GM19438 (cell line): Measurements from ENCODE around the gene STX2.
A peak's percentile ranks its signal among the peaks of the same experiment; 100 is the strongest.
"Not testable (repeated sequence)": the region's sequence is repeated elsewhere in the genome, so short reads cannot be mapped to it uniquely, and the experiment has no call there.

ENCODE experiments used
- ATAC-seq: cut with Tn5 transposase; IDR thresholded peaks from one replicate; pipeline ENCODE4 v1.9.1; 2021; ENCODE audit warnings: low read depth; ENCODE audit not compliant: unreplicated experiment

Gene STX2

GRCh38 chr12:130838951-130839769 lies at the start of gene STX2:
TSS of gene STX2 (minus strand) at chr12:130839250. CDS start at chr12:130839099, 151 bp downstream.
- ATAC-seq = peak; percentile 76

DNA sequence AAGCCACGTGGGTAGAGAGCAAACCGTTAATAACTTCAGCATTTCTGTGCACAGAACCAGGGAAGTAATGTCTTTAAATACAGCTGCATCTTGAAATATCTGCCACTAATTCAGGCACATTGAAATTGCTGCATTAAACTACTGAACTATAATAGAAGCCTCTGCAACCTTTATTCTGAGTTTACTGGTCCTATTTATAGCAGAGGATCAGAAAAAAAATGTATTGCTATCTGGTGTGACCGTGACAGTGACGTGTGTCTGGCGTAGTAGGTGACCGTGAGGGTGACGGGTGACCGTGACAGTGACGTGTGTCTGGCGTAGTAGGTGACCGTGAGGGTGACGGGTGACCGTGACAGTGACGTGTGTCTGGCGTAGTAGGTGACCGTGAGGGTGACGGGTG lies 48.1 kb upstream of the STX2 start:
- not testable (repeated sequence) for ATAC-seq

DNA sequence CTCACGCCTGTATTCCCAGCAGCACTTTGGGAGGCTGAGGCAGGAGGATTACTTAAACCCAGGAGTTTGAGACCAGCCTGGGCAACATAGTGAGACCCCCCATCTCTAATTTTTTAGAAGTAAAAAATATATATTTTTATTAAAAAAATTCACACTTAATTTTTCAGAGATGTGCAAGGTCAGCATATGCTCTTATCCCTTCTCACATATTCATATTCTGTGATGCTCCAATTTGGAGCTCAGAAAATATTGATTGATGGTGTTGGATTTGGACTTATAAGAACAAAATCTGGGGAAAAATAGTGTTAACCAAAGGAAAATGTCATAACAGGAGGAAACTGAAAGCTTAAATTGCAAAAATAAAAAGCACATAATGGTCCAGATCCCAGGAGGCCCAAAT lies 42.5 kb upstream of the STX2 start:
- no peak for ATAC-seq

DNA sequence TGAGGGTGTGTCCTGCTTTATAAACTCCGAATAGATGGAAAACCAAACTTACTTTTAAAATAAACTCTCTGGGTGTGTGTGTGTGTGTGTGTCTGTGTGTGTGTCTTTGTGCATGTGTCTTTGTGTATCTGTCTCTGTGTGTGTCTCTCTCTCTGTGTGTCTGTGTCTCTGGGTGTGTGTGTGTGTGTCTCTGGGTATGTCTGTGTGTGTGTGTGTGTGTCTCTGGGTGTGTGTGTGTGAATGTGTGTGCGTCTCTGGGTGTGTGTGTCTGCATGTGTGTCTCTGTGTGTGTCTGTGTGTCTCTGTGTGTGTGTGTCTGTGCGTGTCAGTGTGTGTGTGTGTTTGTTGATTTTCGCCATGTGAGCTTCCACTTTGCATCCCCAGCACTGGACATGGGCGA lies 42.0 kb upstream of the STX2 start:
- ATAC-seq = no peak

GRCh38 chr12:130880411-130880885 lies 41.4 kb upstream of the STX2 start:
- ATAC-seq = peak; percentile 55

DNA sequence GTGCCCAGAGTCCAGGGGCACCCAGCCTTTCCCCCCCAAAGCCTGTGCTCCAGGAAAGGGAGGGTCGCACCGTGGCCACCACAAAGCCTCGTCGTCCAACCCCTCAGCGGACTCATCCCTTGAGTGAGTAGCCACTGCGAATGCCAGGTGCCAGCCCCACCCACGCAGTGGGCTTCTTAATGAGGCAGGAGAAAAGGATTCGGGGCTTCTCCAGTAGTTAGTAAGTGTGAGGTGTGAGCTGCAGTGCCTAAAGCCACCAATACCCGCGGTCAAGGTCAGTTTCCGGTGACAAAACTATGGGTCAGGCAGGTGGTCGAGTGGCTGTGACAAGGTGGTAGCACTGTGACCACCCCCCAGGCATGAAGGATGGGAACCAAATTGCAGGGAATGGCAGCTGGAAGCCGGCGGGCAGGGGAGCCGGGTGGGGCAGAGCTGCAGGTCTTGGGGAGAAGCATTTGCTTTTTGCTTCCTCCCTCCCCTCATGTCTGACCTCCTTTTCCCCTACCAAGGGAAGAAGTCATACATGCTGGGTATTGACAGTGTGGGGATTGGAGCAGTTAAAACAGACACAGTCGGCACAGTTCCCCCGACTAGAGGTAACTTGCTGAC lies 40.8 kb upstream of the STX2 start:
- ATAC-seq = peak; percentile 18

- ATAC-seq = peak; percentile 76
Observed at GRCh38 chr12:130879212-130879686, 40.2 kb upstream of the STX2 start.

- no peak for ATAC-seq
Observed at GRCh38 chr12:130878193-130879185, 39.4 kb upstream of the STX2 start.

DNA sequence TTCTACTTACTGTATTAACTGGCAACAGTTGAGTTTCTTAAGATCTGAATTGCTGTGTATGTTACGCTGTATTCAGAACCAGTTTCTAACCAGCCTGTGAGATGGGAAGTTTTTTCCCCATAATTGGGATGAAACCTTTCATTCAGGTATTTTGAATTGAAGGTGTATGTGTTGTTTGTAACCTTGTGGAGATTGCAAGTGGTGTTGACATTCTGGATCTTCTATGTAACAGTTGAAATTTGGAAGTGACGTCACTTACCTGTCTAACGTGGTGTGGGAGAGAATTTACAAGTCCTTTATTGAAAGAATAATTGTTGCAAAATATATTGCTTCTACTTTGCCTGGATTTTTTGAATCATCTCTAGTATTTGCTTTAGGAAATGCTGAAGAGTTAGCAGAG lies 38.3 kb upstream of the STX2 start:
- no peak for ATAC-seq

GRCh38 chr12:130876758-130877157 lies 37.7 kb upstream of the STX2 start:
- no peak for ATAC-seq

DNA sequence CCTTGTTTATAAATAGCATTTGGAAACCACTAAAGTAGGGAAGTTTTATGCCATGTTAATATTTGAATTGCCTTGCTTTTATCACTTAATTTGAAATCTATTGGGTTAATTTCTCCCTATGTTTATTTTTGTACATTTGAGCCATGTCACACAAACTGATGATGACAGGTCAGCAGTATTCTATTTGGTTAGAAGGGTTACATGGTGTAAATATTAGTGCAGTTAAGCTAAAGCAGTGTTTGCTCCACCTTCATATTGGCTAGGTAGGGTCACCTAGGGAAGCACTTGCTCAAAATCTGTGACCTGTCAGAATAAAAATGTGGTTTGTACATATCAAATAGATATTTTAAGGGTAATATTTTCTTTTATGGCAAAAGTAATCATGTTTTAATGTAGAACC lies 37.2 kb upstream of the STX2 start:
- no peak for ATAC-seq

DNA sequence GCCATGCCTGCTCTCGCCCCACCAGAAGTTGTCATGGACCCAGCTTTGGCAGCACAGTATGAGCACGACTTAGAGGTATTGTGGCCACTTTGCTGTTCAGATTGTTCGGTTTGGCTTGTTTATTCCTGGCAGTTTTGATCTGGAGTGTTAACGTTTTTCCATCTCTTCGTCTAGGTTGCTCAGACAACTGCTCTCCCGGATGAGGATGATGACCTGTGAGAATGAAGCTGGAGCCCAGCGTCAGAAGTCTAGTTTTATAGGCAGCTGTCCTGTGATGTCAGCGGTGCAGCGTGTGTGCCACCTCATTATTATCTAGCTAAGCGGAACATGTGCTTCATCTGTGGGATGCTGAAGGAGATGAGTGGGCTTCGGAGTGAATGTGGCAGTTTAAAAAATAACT lies 36.7 kb upstream of the STX2 start:
- not testable (repeated sequence) for ATAC-seq

DNA sequence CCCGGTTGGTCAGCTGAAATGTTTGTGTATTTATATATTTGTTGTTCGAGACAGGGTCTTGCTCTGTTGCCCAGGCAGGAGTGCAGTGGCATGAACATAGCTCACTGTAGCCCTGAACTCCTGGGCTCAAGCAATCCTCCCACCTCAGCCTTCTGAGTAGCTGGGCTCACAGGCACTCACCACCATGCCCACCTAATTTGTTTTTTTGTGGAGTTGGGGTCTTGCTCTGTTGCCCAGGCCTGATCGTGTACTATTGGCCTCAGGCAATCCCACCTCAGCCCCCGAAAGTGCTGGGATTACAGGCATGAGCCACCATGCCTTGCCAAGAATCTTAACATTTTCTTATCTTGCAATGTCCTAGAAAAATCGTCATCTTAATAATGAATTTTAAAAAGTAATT lies 36.1 kb upstream of the STX2 start:
- ATAC-seq = no peak

GRCh38 chr12:130874696-130875095 lies 35.6 kb upstream of the STX2 start:
- no peak for ATAC-seq

- ATAC-seq = no peak
Observed at GRCh38 chr12:130873825-130874224, 34.8 kb upstream of the STX2 start.

DNA sequence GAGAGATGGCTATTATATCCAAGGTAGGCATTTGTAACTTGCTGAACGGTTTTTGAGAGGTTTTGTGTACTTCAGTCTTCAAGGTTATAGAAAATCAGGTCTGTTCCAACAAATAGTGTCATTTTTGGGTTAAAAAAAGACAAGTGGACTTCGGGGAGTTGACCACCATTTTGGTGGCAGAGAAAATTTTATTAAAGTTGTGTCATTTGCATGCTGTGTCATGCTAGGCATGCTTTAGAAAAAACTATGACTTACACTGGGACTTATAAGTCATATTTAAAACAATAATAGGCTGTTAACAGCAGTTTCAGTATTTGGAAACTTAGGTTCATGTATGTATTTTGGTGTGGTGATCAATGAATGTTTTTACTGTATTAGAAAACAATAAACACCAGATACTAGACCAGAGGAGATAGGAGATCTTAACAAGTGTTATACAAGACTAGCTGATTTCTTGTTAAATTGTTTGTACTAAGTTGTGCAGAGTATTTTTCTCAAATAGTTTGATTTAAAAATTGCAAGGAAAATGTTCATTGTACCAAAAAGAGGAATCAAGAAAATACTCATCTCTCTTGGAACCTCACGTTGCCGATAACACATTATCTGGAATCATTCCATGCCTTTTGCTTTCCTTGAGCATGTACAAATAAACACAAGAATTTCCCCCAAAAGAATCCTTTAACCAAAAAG lies 34.2 kb upstream of the STX2 start:
- no peak for ATAC-seq

- peak; percentile 22 for ATAC-seq
Observed at GRCh38 chr12:130872179-130873096, 33.4 kb upstream of the STX2 start.

DNA sequence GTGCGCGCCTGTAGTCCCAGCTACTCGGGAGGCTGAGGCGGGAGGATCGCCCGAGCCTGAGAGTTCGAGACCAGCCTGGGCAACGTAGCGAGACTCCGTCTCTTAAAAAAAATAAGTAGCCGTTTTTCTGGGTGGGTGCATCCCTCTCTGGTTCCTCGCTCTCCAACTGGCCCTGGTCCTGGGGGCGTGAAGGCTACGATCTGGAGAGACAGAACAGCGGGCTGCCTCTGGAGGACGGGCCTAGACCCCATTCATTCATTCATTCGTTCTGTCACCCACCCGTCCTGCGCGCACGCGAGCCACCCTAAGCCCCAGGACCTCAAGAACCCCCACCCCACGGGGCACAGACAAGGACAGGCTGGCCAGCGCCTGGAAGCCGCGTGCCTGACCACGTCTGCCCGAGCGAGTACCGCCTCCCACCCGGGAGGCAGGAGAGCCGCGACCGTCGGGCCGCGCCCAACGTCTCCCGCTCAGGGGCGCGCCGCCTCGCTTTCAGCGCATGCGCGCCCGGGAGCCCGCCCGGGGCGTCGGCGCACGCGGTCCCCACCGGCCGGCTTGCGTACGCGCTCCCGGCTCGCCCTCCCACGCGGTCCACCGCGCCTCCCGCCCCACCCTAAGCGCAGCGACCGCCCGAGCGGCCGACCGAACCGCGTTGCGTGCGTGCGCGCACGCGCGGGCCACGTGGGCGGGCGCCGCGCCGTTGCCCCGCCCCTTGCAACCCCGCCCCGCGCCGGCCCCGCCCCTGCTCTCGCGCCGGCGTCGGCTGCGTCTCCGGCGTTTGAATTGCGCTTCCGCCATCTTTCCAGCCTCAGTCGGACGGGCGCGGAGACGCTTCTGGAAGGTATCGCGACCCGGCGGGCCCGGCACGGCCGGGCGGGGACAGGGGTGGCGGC lies 32.5 kb upstream of the STX2 start, which contains the start of gene RAN:
Gene RAN (plus strand): TSS at position 781 of the 893 bp plus-strand sequence. CDS start 528 bp downstream, outside the sequence.
- ATAC-seq = peak; percentile 59
